H9 (cell line): ENCODE measurements around the gene SLC12A3. TPM values are rescaled to one million over a fixed set of nuclear protein-coding genes. Genes with fewer than 3 reads are reported as not detected.

Experiments
- DNase-seq: peaks from one replicate; pipeline ENCODE4 v3.0.0-alpha.2; 2017
- H2AFZ ChIP-seq: one replicate; pipeline ENCODE4 v1.6.1; 2013; ENCODE audit warnings: mild to moderate bottlenecking, low read length, control low read depth, moderate library complexity
- H2AK5ac ChIP-seq: 2 replicates; pipeline ENCODE4 v1.6.1; 2013; ENCODE audit warnings: low read length, control low read depth, mixed read lengths; ENCODE audit not compliant: insufficient read length
- H2BK120ac ChIP-seq: one replicate; pipeline ENCODE4 v1.6.1; 2013; ENCODE audit warnings: low read depth, mild to moderate bottlenecking, low read length, control low read depth, inconsistent platforms; ENCODE audit not compliant: poor library complexity, severe bottlenecking
- H2BK12ac ChIP-seq: 2 replicates; pipeline ENCODE4 v1.6.1; 2013; ENCODE audit warnings: low read length, control low read depth, mixed read lengths, low read depth; ENCODE audit not compliant: insufficient read length
- H2BK15ac ChIP-seq: 2 replicates; pipeline ENCODE4 v1.6.1; 2013; ENCODE audit warnings: low read depth, low read length, control low read depth
- H2BK20ac ChIP-seq: one replicate; pipeline ENCODE4 v1.6.1; 2013; ENCODE audit warnings: low read depth, mild to moderate bottlenecking, low read length, control low read depth, inconsistent platforms; ENCODE audit not compliant: poor library complexity, severe bottlenecking
- H2BK5ac ChIP-seq: 2 replicates; pipeline ENCODE4 v1.6.1; 2013; ENCODE audit warnings: low read length, control low read depth, mixed read lengths; ENCODE audit not compliant: insufficient read length
- H3K14ac ChIP-seq: 2 replicates; pipeline ENCODE4 v1.6.1; 2013; ENCODE audit warnings: low read length, control low read depth; ENCODE audit not compliant: insufficient read depth
- H3K18ac ChIP-seq: 2 replicates; pipeline ENCODE4 v1.6.1; 2013; ENCODE audit warnings: low read depth, mild to moderate bottlenecking, mixed read lengths, low read length, control low read depth; ENCODE audit not compliant: insufficient read length
- H3K23ac ChIP-seq: 2 replicates; pipeline ENCODE4 v1.6.1; 2013; ENCODE audit warnings: low read length, control low read depth, mixed read lengths, low read depth; ENCODE audit not compliant: insufficient read length
- H3K23me2 ChIP-seq: 2 replicates; pipeline ENCODE4 v1.6.1; 2013; ENCODE audit warnings: low read depth, mild to moderate bottlenecking, mixed read lengths, low read length, control low read depth; ENCODE audit not compliant: insufficient read length, poor library complexity, severe bottlenecking
- H3K27ac ChIP-seq: 2 replicates; pipeline ENCODE4 v1.5.1; 2013; ENCODE audit warnings: low read length, control low read depth, mixed read lengths, low read depth; ENCODE audit not compliant: insufficient read length
- H3K27me3 ChIP-seq: 2 replicates; pipeline ENCODE4 v1.6.1; 2013; ENCODE audit warnings: low read length, control low read depth, inconsistent platforms; ENCODE audit not compliant: insufficient read depth
- H3K4ac ChIP-seq: 2 replicates; pipeline ENCODE4 v1.6.1; 2013; ENCODE audit warnings: low read depth, mild to moderate bottlenecking, control low read depth, inconsistent platforms, low read length, moderate library complexity
- H3K4me1 ChIP-seq: 2 replicates; pipeline ENCODE4 v1.6.1; 2013; ENCODE audit warnings: low read length, control low read depth, inconsistent platforms; ENCODE audit not compliant: insufficient read depth
- H3K4me2 ChIP-seq: 2 replicates; pipeline ENCODE4 v1.6.1; 2013; ENCODE audit warnings: low read length, control low read depth, mixed read lengths; ENCODE audit not compliant: insufficient read length, insufficient read depth
- H3K56ac ChIP-seq: 2 replicates; pipeline ENCODE4 v1.6.1; 2013; ENCODE audit warnings: low read depth, mild to moderate bottlenecking, mixed read lengths, low read length, control low read depth; ENCODE audit not compliant: insufficient read length
- H3K79me1 ChIP-seq: 2 replicates; pipeline ENCODE4 v1.6.1; 2013; ENCODE audit warnings: low read depth, mild to moderate bottlenecking, moderate library complexity, low read length, control low read depth, inconsistent platforms; ENCODE audit not compliant: insufficient read depth, poor library complexity, severe bottlenecking
- H3K79me2 ChIP-seq: 2 replicates; pipeline ENCODE4 v1.6.1; 2013; ENCODE audit warnings: low read length, control low read depth, inconsistent platforms; ENCODE audit not compliant: insufficient read depth
- H3K9ac ChIP-seq: 2 replicates; pipeline ENCODE4 v1.6.1; 2013; ENCODE audit warnings: low read length, control low read depth, mixed read lengths; ENCODE audit not compliant: insufficient read length; ENCODE audit errors: extremely low read depth
- H3K9me3 ChIP-seq: one replicate; pipeline ENCODE4 v1.6.1; 2013; ENCODE audit warnings: low read depth, low read length, inconsistent platforms; ENCODE audit not compliant: control insufficient read depth
- H3T11ph ChIP-seq: one replicate; pipeline ENCODE4 v1.6.1; 2013; ENCODE audit warnings: mild to moderate bottlenecking, low read length, control low read depth, inconsistent platforms
- H4K20me1 ChIP-seq: one replicate; pipeline ENCODE4 v1.6.1; 2013; ENCODE audit not compliant: control insufficient read depth, insufficient read length, insufficient read depth
- H4K5ac ChIP-seq: 2 replicates; pipeline ENCODE4 v1.6.1; 2013; ENCODE audit warnings: low read depth, mild to moderate bottlenecking, mixed read lengths, low read length, control low read depth; ENCODE audit not compliant: insufficient read length
- H4K8ac ChIP-seq: replicated peaks from 2 replicates; pipeline ENCODE4 v1.6.1; 2013; ENCODE audit warnings: low read length, control low read depth, mixed read lengths, low read depth; ENCODE audit not compliant: insufficient read length
- H4K91ac ChIP-seq: 2 replicates; pipeline ENCODE4 v1.6.1; 2013; ENCODE audit warnings: low read depth, mild to moderate bottlenecking, moderate library complexity, mixed read lengths, low read length, control low read depth; ENCODE audit not compliant: insufficient read length
- H3K27ac Mint-ChIP-seq, 3 experiments: 2 replicates in 2 of 3; 3 replicates in 1 of 3; pipeline ENCODE4 v1.8.0; 2020 to 2021; ENCODE audit warnings: mixed read lengths in 3 of 3, mild to moderate bottlenecking in 1 of 3, moderate library complexity in 1 of 3
- H3K27me3 Mint-ChIP-seq: 2 replicates; pipeline ENCODE4 v1.8.0; 2021; ENCODE audit warnings: low read depth, mild to moderate bottlenecking, moderate library complexity, mixed read lengths
- H3K36me3 Mint-ChIP-seq, 3 experiments: 2 replicates in 2 of 3; 3 replicates in 1 of 3; pipeline ENCODE4 v1.8.0; 2020 to 2021; ENCODE audit warnings: low read depth in 3 of 3, mixed read lengths in 3 of 3; ENCODE audit not compliant: insufficient read depth in 1 of 3
- H3K4me1 Mint-ChIP-seq, 2 experiments: 2 replicates each; pipeline ENCODE4 v1.8.0; 2020; ENCODE audit warnings: mixed read lengths in 2 of 2
- H3K4me3 Mint-ChIP-seq, 2 experiments: 2 replicates in 1 of 2; 3 replicates in 1 of 2; pipeline ENCODE4 v1.8.0; 2020 to 2021; ENCODE audit warnings: mild to moderate bottlenecking in 2 of 2, mixed read lengths in 2 of 2, moderate library complexity in 1 of 2
- H3K9me3 Mint-ChIP-seq, 2 experiments: 2 replicates in 1 of 2; 3 replicates in 1 of 2; pipeline ENCODE4 v1.8.0; 2020; ENCODE audit warnings: mild to moderate bottlenecking in 2 of 2, mixed read lengths in 2 of 2, moderate library complexity in 1 of 2
- WGBS: extraction: QIAGEN DNeasy Blood & Tissue Kit; methylation state at CpG from one replicate; pipeline ENCODE4 v1.1.7; 2013; ENCODE audit warnings: missing lambda C conversion rate, low lambda C conversion rate, mixed read lengths; ENCODE audit not compliant: insufficient read length; ENCODE audit errors: extremely low coverage; 5-methylcytosine and 5-hydroxymethylcytosine counted together
- total RNA-seq: library from RNA; stranded (reverse); gene quantifications from 2 replicates; pipeline ENCODE4 v1.2.1, GENCODE V29; 2021
- TF ChIP-seq, protein P1 (sequence below): fragments of 200-600 bp; sonication (generic); conservative IDR thresholded peaks from 3 replicates; pipeline ENCODE4 v1.8.0; 2021; ENCODE audit warnings: antibody characterized with exemption, mild to moderate bottlenecking

SLC12A3 gene
- total RNA-seq, 1 experiment from 2014 or later, result not detected

DNA sequence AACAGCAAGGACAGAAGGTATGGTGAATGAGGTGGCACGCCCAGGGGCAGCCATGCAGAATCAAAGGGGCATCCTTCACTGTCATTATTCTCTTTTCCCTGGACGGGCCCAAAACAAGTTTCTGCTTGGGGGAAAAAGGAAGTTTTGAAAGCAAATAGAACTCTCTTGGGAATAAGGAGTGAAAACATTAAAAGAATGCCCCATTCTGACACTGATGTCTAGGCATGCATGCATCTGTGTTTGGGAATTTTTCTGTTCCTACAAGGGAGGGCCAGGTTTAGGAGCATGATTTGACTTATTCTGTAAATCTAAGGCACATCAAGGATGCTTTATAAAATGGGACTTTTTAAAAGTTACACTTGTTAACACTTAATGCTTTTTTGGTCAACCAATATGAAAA lies 34.3 kb upstream of the SLC12A3 start:
- Mint-ChIP-seq H3K36me3 (peaks cover 23 to 72% (median 51%) of the 10 kb centered on the region in 3 experiments; a peak in 6 of 7 replicates), H3K27ac (peak overlapping the region in 1 of 3 experiments; percentile 75; a peak in 2 of 7 replicates), H3K27me3 (no peaks in the 10 kb centered on the region), H3K9me3 (no peaks in the 10 kb centered on the region), H3K4me1 (no peaks in the 10 kb centered on the region; a peak in 1 of 4 replicates), H3K4me3 (no peak overlapping the region)
- TF ChIP-seq, protein P1, sequence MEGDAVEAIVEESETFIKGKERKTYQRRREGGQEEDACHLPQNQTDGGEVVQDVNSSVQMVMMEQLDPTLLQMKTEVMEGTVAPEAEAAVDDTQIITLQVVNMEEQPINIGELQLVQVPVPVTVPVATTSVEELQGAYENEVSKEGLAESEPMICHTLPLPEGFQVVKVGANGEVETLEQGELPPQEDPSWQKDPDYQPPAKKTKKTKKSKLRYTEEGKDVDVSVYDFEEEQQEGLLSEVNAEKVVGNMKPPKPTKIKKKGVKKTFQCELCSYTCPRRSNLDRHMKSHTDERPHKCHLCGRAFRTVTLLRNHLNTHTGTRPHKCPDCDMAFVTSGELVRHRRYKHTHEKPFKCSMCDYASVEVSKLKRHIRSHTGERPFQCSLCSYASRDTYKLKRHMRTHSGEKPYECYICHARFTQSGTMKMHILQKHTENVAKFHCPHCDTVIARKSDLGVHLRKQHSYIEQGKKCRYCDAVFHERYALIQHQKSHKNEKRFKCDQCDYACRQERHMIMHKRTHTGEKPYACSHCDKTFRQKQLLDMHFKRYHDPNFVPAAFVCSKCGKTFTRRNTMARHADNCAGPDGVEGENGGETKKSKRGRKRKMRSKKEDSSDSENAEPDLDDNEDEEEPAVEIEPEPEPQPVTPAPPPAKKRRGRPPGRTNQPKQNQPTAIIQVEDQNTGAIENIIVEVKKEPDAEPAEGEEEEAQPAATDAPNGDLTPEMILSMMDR, result no peak
- Histone ChIP-seq H3K56ac (no peak overlapping the region), H3K27me3 (no peaks in the 10 kb centered on the region), H4K91ac (no peak overlapping the region), H3K23ac (no peak overlapping the region), H3K4me1 (no peaks in the 10 kb centered on the region), H2BK5ac (no peak overlapping the region), H2BK20ac (no peak overlapping the region), H4K8ac (no peak overlapping the region), H2BK15ac (no peak overlapping the region), H3K18ac (no peak overlapping the region), H3K9ac (no peak overlapping the region), H3K4me2 (no peak overlapping the region), H2AFZ (no peak overlapping the region), H3K23me2 (no peaks in the 10 kb centered on the region), H3K79me2 (no peaks in the 10 kb centered on the region; the same call in 1 of the 2 replicates), H3K14ac (no peak overlapping the region), H2AK5ac (no peak overlapping the region), H4K5ac (no peak overlapping the region), H3T11ph (no peak overlapping the region), H3K79me1 (no peaks in the 10 kb centered on the region), H3K27ac (no peak overlapping the region), H3K4ac (no peak overlapping the region), H2BK12ac (no peak overlapping the region), H4K20me1 (no peaks in the 10 kb centered on the region), H3K9me3 (no peaks in the 10 kb centered on the region), H2BK120ac (no peak overlapping the region)
- DNase-seq, result no peak
- no CpG with 5 or more reads among the region's 2 CpGs for WGBS
